Cardiac muscle cell (in vitro differentiated cells and primary cell): ENCODE data around the gene MCMBP. TPM values are rescaled to one million over a fixed set of nuclear protein-coding genes. Genes with fewer than 3 reads are reported as not detected.
"Not testable (repeated sequence)": the region's sequence is repeated elsewhere in the genome, so short reads cannot be mapped to it uniquely, and the experiment has no call there.

ENCODE experiments used
- DNase-seq, 2 donors: peaks; one replicate each; pipeline versions ENCODE4 v3.0.0 to v3.0.0-alpha.2; 2010 to 2017; ENCODE audit warnings: low read depth in 1 of 2, low spot score in 1 of 2
- H3K27ac ChIP-seq: fragments of 200-600 bp; sonication (generic); 2 replicates; pipeline ENCODE4 v1.5.1; 2016
- H3K27me3 ChIP-seq: fragments of 200-600 bp; sonication (generic); 2 replicates; pipeline ENCODE4 v1.6.0; 2016; ENCODE audit warnings: control low read depth
- H3K36me3 ChIP-seq: fragments of 200-600 bp; sonication (generic); 2 replicates; pipeline ENCODE4 v1.5.1; 2016; ENCODE audit warnings: control low read depth
- H3K4me1 ChIP-seq: fragments of 200-600 bp; sonication (generic); 2 replicates; pipeline ENCODE4 v1.8.1; 2017; ENCODE audit warnings: low read depth, mild to moderate bottlenecking, mixed run types
- H3K4me3 ChIP-seq: fragments of 200-600 bp; sonication (generic); 2 replicates; pipeline ENCODE4 v1.5.1; 2016; ENCODE audit warnings: mild to moderate bottlenecking
- H3K9me3 ChIP-seq: fragments of 200-600 bp; sonication (generic); 2 replicates; pipeline ENCODE4 v1.5.1; 2017; ENCODE audit warnings: low read depth, mild to moderate bottlenecking, control low read depth
- CTCF ChIP-seq: IDR thresholded peaks from 2 replicates; pipeline ENCODE4 v1.5.1; 2012; ENCODE audit warnings: low read depth, mild to moderate bottlenecking, low read length
- polyA plus RNA-seq: library from polyadenylated mRNA; unstranded; fragments of >200 nt; fragmentation: Nextera tagmentation; extraction: Ambion mirVana; gene quantifications from 2 replicates; pipeline ENCODE4 v1.2.1, GENCODE V29; 2016
- total RNA-seq: library from RNA; depleted of rRNA; stranded (reverse); fragments of >200 nt; gene quantifications from 2 replicates; pipeline ENCODE4 v1.2.3, GENCODE V29; 2016

MCMBP gene
- total and polyA plus RNA-seq, 2 experiments from 2014 or later, result 29.2 to 39.7 TPM

GRCh38 chr10:119878524-119878923 is 5.9 kb upstream of the MCMBP start:
- no peak overlapping the region for H3K27ac ChIP-seq
- TF ChIP-seq CTCF, result no peak
- DNase-seq, result no peak
- H3K4me3 ChIP-seq, result no peak overlapping the region
- H3K9me3 ChIP-seq, result no peaks in the 10 kb centered on the region
- H3K36me3 ChIP-seq, result no peaks in the 10 kb centered on the region
- no peaks in the 10 kb centered on the region for H3K27me3 ChIP-seq
- peaks cover 6% of the 10 kb centered on the region for H3K4me1 ChIP-seq

GRCh38 chr10:119872860-119873681 is 428 bp upstream of the MCMBP start:
- Histone ChIP-seq H3K9me3 (no peaks in the 10 kb centered on the region), H3K4me3 (peak overlapping the region; percentile 52), H3K36me3 (no peaks in the 10 kb centered on the region), H3K4me1 (peaks cover 11% of the 10 kb centered on the region), H3K27me3 (no peaks in the 10 kb centered on the region), H3K27ac (peak overlapping the region; percentile 90)
- DNase-seq, result peak; percentile 89 to 90
- TF ChIP-seq CTCF, result no peak

GRCh38 chr10:119871881-119872609 is 598 bp downstream of the MCMBP start:
- DNase-seq, result peak; percentile 75 to 76
- Histone ChIP-seq H3K4me1 (peaks cover 11% of the 10 kb centered on the region), H3K27me3 (no peaks in the 10 kb centered on the region), H3K36me3 (no peaks in the 10 kb centered on the region), H3K27ac (peak overlapping the region; percentile 90), H3K4me3 (peak overlapping the region; percentile 52), H3K9me3 (no peaks in the 10 kb centered on the region)
- TF ChIP-seq CTCF, result no peak

- H3K4me1 ChIP-seq, result peaks cover 11% of the 10 kb centered on the region
- H3K9me3 ChIP-seq, H3K27ac ChIP-seq, H3K4me3 ChIP-seq, H3K27me3 ChIP-seq, DNase-seq, H3K36me3 ChIP-seq: not testable (repeated sequence)
Measured at GRCh38 chr10:119869398-119869797, 3.2 kb downstream of the MCMBP start.

- H3K27ac ChIP-seq, result no peak overlapping the region
- peaks cover 11% of the 10 kb centered on the region for H3K4me1 ChIP-seq
- no peak for TF ChIP-seq CTCF
- H3K9me3 ChIP-seq, result no peaks in the 10 kb centered on the region
- no peak overlapping the region for H3K4me3 ChIP-seq
- no peaks in the 10 kb centered on the region for H3K36me3 ChIP-seq
- DNase-seq, result no peak
- H3K27me3 ChIP-seq, result no peaks in the 10 kb centered on the region
Measured at GRCh38 chr10:119867317-119867716, 5.3 kb downstream of the MCMBP start.
